Stomach (tissue), 9 donors: ENCODE measurements around the gene ASTN1. TPM values are rescaled to one million over a fixed set of nuclear protein-coding genes. Genes with fewer than 3 reads are reported as not detected.

Source experiments
- DNase-seq, 2 donors: peaks; one replicate each; pipeline versions ENCODE4 v3.0.0 to v3.0.0-alpha.2; 2013 to 2019
- H3K27ac ChIP-seq, 5 donors: fragments of 200-600 bp in 4 of 5; sonication (generic) in 4 of 5; one replicate each; pipeline ENCODE4 v1.5.1; 2013 to 2019; ENCODE audit warnings: mild to moderate bottlenecking in 1 of 5, moderate library complexity in 1 of 5
- H3K27me3 ChIP-seq, 3 donors: fragments of 200-600 bp; sonication (generic); one replicate each; pipeline ENCODE4 v1.5.1; 2017 to 2019; ENCODE audit warnings: mixed run types in 1 of 3
- H3K36me3 ChIP-seq, 4 donors: fragments of 200-600 bp; sonication (generic); 1 replicate in 3 of 4; 2 replicates in 1 of 4; pipeline ENCODE4 v1.5.1; 2016 to 2019
- H3K4me1 ChIP-seq, 4 donors: fragments of 200-600 bp; sonication (generic); one replicate each; pipeline ENCODE4 v1.5.1; 2016 to 2019
- H3K4me3 ChIP-seq, 4 donors: fragments of 200-600 bp; sonication (generic) in 3 of 4; one replicate each; pipeline ENCODE4 v1.5.1; 2016 to 2019; ENCODE audit warnings: mild to moderate bottlenecking in 1 of 4
- H3K9me3 ChIP-seq, 4 donors: fragments of 200-600 bp; sonication (generic); one replicate each; pipeline ENCODE4 v1.5.1; 2016 to 2019
- EP300 ChIP-seq: sonication (generic); formaldehyde crosslinking; IDR thresholded peaks from one replicate; pipeline ENCODE4 v1.6.1; 2017; ENCODE audit warnings: antibody characterized with exemption
- POLR2A ChIP-seq, 4 donors: fragments of 450-650 bp; IDR thresholded peaks; one replicate each; pipeline ENCODE4 v1.6.1; 2016; ENCODE audit warnings: antibody characterized with exemption in 4 of 4, control low read depth in 2 of 4, mild to moderate bottlenecking in 1 of 4, moderate library complexity in 1 of 4
- POLR2AphosphoS5 ChIP-seq, 3 donors: sonication (generic); formaldehyde crosslinking; IDR thresholded peaks; one replicate each; pipeline ENCODE4 v1.6.1; 2016; ENCODE audit warnings: antibody characterized with exemption in 3 of 3
- WGBS, 5 donors: extraction: QIAGEN DNeasy Blood & Tissue Kit in 3 of 5; methylation state at CpG; one replicate each; pipeline versions ENCODE4 v1.1.5 to v1.1.7; 2013 to 2018; 5-methylcytosine and 5-hydroxymethylcytosine counted together
- intact Hi-C: fragments of 100-400 bp; cut with DNase I; formaldehyde crosslinking; loops from one replicate; pipeline ENCODE4 v1.15.1; 2023; ENCODE audit warnings: low total_unique reads
- polyA plus RNA-seq, 3 donors: library from polyadenylated mRNA; stranded (reverse); fragments of 200-250 nt; gene quantifications; one replicate each; pipeline ENCODE4 v1.2.3, GENCODE V29; 2013
- total RNA-seq, 5 donors: library from RNA; depleted of rRNA; stranded (reverse); fragments of >200 nt; gene quantifications; one replicate each; pipeline versions ENCODE4 v1.1.0 to v1.2.3, GENCODE V29; 2014 to 2016
- TF ChIP-seq, protein P1 (sequence below), 7 experiments: fragments of 450-650 bp in 4 of 7; fragments of 200-600 bp in 3 of 7; sonication (generic) in 3 of 7; IDR thresholded peaks; one replicate each; pipeline ENCODE4 v1.5.1; 2016 to 2019; ENCODE audit warnings: antibody characterized with exemption in 7 of 7, control low read depth in 2 of 7, mild to moderate bottlenecking in 1 of 7
- donor health status: healthy with polysubstance abuse.
- donor health status: Bipolar disorder and iron deficiency.
- donor health status: healthy.

Gene ASTN1
- total and polyA plus RNA-seq, 8 donors, result 0.13 to 2.4 (median 0.51) TPM; not detected in 4

DNA sequence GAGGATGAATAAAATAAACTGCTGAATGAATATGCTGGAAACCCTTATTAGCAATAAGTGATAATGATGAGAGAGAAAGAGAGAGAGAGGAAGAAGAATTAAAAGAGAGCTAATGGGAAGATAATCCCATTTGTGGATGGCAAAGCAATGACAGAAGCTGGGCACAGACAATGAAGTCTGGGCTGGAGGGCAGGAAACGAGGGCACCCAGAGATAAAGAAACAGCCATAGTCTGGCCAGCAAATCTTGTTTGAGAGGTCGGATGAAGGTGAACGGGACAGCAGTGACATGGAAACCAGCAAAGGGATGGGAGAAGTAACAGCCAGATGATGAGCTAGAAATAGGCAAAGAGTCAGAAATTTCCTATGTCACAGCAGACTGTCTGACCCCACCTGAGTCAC is 155.9 kb downstream of the ASTN1 start:
- no peak for DNase-seq
- TF ChIP-seq, protein P1, sequence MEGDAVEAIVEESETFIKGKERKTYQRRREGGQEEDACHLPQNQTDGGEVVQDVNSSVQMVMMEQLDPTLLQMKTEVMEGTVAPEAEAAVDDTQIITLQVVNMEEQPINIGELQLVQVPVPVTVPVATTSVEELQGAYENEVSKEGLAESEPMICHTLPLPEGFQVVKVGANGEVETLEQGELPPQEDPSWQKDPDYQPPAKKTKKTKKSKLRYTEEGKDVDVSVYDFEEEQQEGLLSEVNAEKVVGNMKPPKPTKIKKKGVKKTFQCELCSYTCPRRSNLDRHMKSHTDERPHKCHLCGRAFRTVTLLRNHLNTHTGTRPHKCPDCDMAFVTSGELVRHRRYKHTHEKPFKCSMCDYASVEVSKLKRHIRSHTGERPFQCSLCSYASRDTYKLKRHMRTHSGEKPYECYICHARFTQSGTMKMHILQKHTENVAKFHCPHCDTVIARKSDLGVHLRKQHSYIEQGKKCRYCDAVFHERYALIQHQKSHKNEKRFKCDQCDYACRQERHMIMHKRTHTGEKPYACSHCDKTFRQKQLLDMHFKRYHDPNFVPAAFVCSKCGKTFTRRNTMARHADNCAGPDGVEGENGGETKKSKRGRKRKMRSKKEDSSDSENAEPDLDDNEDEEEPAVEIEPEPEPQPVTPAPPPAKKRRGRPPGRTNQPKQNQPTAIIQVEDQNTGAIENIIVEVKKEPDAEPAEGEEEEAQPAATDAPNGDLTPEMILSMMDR (IDR thresholded peaks at IDR 0.05), result no peak
- TF ChIP-seq EP300 (no peak), POLR2AphosphoS5 (IDR thresholded peaks at IDR 0.05) (no peak), POLR2A (IDR thresholded peaks at IDR 0.05) (no peak)
- Histone ChIP-seq H3K36me3 (no peaks in the 10 kb centered on the region), H3K4me1 (no peaks in the 10 kb centered on the region), H3K27me3 (no peaks in the 10 kb centered on the region), H3K27ac (no peak overlapping the region), H3K9me3 (no peaks in the 10 kb centered on the region), H3K4me3 (no peak overlapping the region)
- intact Hi-C loops, result no loop called here
- 45 to 75% (median 64%) methylated on average over 3 of the region's 3 CpGs for WGBS, 5 donors

DNA sequence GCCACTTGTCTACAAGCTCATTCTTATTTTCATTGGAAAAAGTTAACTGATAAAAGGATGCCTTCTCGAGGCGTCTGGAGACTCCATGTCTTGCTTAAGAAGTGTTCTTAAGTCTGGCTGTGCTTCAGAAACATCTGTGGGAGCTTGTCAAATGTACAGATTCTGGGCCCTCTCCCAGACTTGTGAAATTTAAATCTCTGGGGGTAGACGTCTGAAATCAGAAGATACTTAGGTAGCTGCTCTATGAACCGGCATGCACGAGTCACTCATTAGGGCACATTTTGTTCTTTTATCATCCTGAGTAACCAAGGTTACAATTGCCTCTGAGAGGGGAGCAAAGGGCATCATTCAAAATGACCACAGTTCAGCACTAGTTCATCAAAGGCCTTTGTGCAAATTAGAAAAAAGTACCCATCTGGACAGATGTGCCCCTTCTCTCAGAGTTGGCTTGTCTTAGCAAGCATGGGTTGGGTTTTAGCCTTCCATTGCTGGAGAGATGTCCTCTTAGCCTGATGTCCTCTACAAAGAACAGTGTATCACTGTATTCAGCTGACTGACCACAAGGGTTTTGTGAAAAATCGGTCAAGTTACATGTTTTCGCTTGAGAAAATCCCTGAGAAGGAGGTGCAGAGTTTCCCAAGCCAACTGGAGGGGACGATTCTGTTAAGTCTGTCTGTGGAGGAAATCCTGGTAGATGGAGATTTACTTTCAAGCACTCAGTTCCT is 156.9 kb downstream of the ASTN1 start:
- no peak overlapping the region for H3K4me3 ChIP-seq
- no peak overlapping the region for H3K27ac ChIP-seq
- TF ChIP-seq EP300 (no peak), POLR2A (IDR thresholded peaks at IDR 0.05) (no peak), POLR2AphosphoS5 (IDR thresholded peaks at IDR 0.05) (no peak)
- TF ChIP-seq, protein P1 (IDR thresholded peaks at IDR 0.05), result no peak
- WGBS, 5 donors, result 55 to 61% (median 57%) methylated on average over 8 of the region's 8 CpGs
- no peaks in the 10 kb centered on the region for H3K27me3 ChIP-seq
- H3K4me1 ChIP-seq, result no peaks in the 10 kb centered on the region
- peak in 1 of 2 donors; percentile 45 for DNase-seq
- intact Hi-C loops, result no loop called here
- no peaks in the 10 kb centered on the region for H3K9me3 ChIP-seq
- no peaks in the 10 kb centered on the region for H3K36me3 ChIP-seq

DNA sequence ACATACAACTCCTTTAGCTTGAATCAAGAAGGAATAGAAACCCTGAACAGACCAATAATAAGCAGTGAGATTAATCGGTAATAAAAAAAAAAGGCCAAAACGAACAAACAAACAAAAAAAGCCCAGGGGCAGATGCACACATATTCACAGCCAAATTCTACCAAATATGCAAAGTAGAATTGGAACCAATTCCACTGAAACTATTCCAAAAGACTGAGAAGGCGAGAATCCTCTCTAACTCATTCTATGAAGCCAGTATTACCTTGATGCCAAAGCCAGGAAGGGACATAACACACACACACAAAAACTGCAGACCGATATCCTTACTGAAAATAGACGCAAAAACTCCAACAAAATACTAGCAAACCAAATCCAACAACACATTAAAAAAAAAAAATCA is 161.6 kb downstream of the ASTN1 start:
- DNase-seq, result no peak
- H3K9me3 ChIP-seq, result no peaks in the 10 kb centered on the region
- TF ChIP-seq POLR2AphosphoS5 (IDR thresholded peaks at IDR 0.05), result no peak
- TF ChIP-seq EP300, result no peak
- TF ChIP-seq, protein P1 (IDR thresholded peaks at IDR 0.05), result no peak
- TF ChIP-seq POLR2A (IDR thresholded peaks at IDR 0.05), result no peak
- intact Hi-C loops, result no loop called here
- WGBS, 5 donors, result 64 to 83% (median 74%) methylated on average over 5 of the region's 5 CpGs
- H3K27me3 ChIP-seq, result no peaks in the 10 kb centered on the region
- H3K36me3 ChIP-seq, result no peaks in the 10 kb centered on the region
- H3K4me3 ChIP-seq, result no peak overlapping the region
- H3K4me1 ChIP-seq, result no peaks in the 10 kb centered on the region
- no peak overlapping the region for H3K27ac ChIP-seq

DNA sequence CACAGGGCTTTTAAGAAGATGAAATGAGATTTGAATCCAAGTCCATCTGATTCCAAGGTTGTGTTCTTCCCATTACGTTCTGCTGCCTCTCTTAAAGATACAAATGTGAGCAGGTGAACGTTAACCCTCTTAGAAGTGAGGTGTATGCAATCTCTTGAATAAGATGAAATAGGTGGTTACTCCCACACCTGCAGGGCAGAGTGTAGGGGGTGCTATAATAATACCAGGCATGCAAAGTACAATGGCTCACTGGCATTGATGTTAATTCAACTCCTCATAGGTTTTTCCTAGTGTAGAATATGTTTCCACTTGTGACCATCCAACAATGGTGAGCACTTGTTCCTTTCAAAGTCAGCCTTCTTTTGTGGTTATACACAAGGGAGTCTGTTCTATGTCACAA is 163.0 kb downstream of the ASTN1 start:
- WGBS, 5 donors, result 61 to 82% (median 73%) methylated on average over 2 of the region's 2 CpGs
- DNase-seq, result no peak
- Histone ChIP-seq H3K9me3 (no peaks in the 10 kb centered on the region), H3K27me3 (peaks cover 0 to 4% (median 0%) of the 10 kb centered on the region in 3 donors), H3K27ac (no peak overlapping the region), H3K36me3 (no peaks in the 10 kb centered on the region), H3K4me1 (no peaks in the 10 kb centered on the region), H3K4me3 (no peak overlapping the region)
- TF ChIP-seq, protein P1 (IDR thresholded peaks at IDR 0.05), result no peak
- TF ChIP-seq POLR2AphosphoS5 (IDR thresholded peaks at IDR 0.05) (no peak), POLR2A (IDR thresholded peaks at IDR 0.05) (no peak), EP300 (no peak)
- intact Hi-C loops, result no loop called here
